Psoas muscle (tissue), 8 donors: Measurements from ENCODE around the gene ARHGAP15. TPM values are rescaled to one million over a fixed set of nuclear protein-coding genes. Genes with fewer than 3 reads are reported as not detected.

Experiments
- ATAC-seq, 4 donors: fragments of 200-7000 bp; cut with Tn5 transposase; one replicate each; pipeline ENCODE4 v1.9.1; 2020; ENCODE audit warnings: moderate library complexity in 3 of 4, mild to moderate bottlenecking in 2 of 4
- DNase-seq, 2 donors: peaks; one replicate each; pipeline ENCODE4 v3.0.0-alpha.2; 2020
- H3K27ac ChIP-seq: fragments of 200-600 bp; one replicate; pipeline ENCODE4 v1.8.0; 2022
- H3K27me3 ChIP-seq, 3 donors: fragments of 200-600 bp in 1 of 3; one replicate each; pipeline versions ENCODE4 v1.6.1 to v1.8.0; 2013 to 2022; ENCODE audit warnings: low read length in 2 of 3, mild to moderate bottlenecking in 2 of 3, moderate library complexity in 1 of 3; ENCODE audit not compliant: insufficient read depth in 3 of 3
- H3K36me3 ChIP-seq, 2 donors: fragments of 200-600 bp in 1 of 2; one replicate each; pipeline versions ENCODE4 v1.6.1 to v1.8.0; 2013 to 2022; ENCODE audit warnings: low read depth in 1 of 2, mild to moderate bottlenecking in 1 of 2, moderate library complexity in 1 of 2; ENCODE audit not compliant: insufficient read depth in 1 of 2
- H3K4me1 ChIP-seq: fragments of 200-600 bp; one replicate; pipeline ENCODE4 v1.8.0; 2022
- H3K4me3 ChIP-seq: fragments of 200-600 bp; one replicate; pipeline ENCODE4 v1.8.0; 2022; ENCODE audit warnings: mild to moderate bottlenecking
- H3K9me3 ChIP-seq: fragments of 200-600 bp; one replicate; pipeline ENCODE4 v1.8.0; 2022
- WGBS, 3 donors: extraction: QIAGEN DNeasy Blood & Tissue Kit; methylation state at CpG; one replicate each; pipeline versions ENCODE4 v1.1.6 to v1.1.7; 2013; 5-methylcytosine and 5-hydroxymethylcytosine counted together
- intact Hi-C, 2 donors: fragments of 100-400 bp; cut with DNase I; formaldehyde crosslinking; loops; one replicate each; pipeline versions ENCODE4 v1.11.0 to v1.14.2; 2022
- polyA plus RNA-seq, 3 donors: library from polyadenylated mRNA; stranded (reverse); fragments of 200-250 nt; gene quantifications; one replicate each; pipeline ENCODE4 v1.2.3, GENCODE V29; 2013
- total RNA-seq, 4 donors: library from RNA; stranded (reverse); fragmentation: NEBNext Ultra II Directional in 2 of 4; extraction: Animal tissue kit (Norgen Biotek cat#: 25700) in 2 of 4; gene quantifications; one replicate each; pipeline versions ENCODE4 v1.2.1 to v1.2.4, GENCODE V29; 2021 to 2023
- TF ChIP-seq, protein P1 (sequence below): fragments of 200-600 bp; IDR thresholded peaks from one replicate; pipeline ENCODE4 v1.8.0; 2022; ENCODE audit warnings: antibody characterized with exemption
- donor health status: healthy with polysubstance abuse.
- donor health status: DM: no; HTN: no; CAD: no; lungs with moderate emphysema.
- donor health status: Bipolar disorder and iron deficiency.
- donor health status: healthy.
- donor health status: DM: yes; HTN: yes; CAD: no.
- donor health status: DM: no; HTN: no; CAD: no.
- donor health status: DM: no; HTN: no; CAD: no.
- donor health status: DM: yes; HTN: yes; CAD: no.

Gene ARHGAP15
- total and polyA plus RNA-seq, 7 donors: 0.49 to 3.1 (median 0.95) TPM

DNA sequence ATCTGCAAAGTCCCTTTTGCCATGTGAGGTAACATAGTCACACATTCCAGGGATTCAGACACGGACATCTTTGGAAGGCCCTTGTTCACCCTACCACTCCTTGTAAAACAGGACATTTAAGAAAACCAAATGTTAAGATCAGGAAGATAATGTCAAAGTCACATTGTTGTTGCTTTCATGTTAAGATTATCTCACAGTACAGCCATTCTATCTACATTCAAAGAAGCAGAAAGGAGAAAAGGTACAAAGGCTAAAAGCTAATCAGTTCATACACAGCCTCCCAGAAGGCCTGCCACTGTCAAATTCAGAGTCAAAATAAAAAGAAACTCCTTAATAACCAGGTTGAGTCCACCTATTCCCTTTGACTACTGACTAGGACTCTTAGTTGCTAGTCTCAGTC, 573.7 kb downstream of the ARHGAP15 start:
- Histone ChIP-seq H3K36me3 (no peaks in the 10 kb centered on the region), H3K4me3 (no peak overlapping the region), H3K27me3 (no peaks in the 10 kb centered on the region), H3K9me3 (no peaks in the 10 kb centered on the region), H3K4me1 (no peaks in the 10 kb centered on the region), H3K27ac (no peak overlapping the region)
- intact Hi-C loops: no loop called here
- ATAC-seq (no peak), DNase-seq (no peak)
- 59 to 86% (median 85%) methylated on average over 1 of the region's 1 CpG for WGBS, 3 donors
- TF ChIP-seq, protein P1, sequence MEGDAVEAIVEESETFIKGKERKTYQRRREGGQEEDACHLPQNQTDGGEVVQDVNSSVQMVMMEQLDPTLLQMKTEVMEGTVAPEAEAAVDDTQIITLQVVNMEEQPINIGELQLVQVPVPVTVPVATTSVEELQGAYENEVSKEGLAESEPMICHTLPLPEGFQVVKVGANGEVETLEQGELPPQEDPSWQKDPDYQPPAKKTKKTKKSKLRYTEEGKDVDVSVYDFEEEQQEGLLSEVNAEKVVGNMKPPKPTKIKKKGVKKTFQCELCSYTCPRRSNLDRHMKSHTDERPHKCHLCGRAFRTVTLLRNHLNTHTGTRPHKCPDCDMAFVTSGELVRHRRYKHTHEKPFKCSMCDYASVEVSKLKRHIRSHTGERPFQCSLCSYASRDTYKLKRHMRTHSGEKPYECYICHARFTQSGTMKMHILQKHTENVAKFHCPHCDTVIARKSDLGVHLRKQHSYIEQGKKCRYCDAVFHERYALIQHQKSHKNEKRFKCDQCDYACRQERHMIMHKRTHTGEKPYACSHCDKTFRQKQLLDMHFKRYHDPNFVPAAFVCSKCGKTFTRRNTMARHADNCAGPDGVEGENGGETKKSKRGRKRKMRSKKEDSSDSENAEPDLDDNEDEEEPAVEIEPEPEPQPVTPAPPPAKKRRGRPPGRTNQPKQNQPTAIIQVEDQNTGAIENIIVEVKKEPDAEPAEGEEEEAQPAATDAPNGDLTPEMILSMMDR: no peak

GRCh38 chr2:143704451-143705106, 575.4 kb downstream of the ARHGAP15 start:
- 96 to 100% (median 99%) methylated on average over 3 of the region's 3 CpGs for WGBS, 3 donors
- intact Hi-C loops: no loop called here
- H3K27me3 ChIP-seq: no peaks in the 10 kb centered on the region
- DNase-seq: no peak
- H3K36me3 ChIP-seq: no peaks in the 10 kb centered on the region
- no peak for ATAC-seq
- no peaks in the 10 kb centered on the region for H3K4me1 ChIP-seq
- TF ChIP-seq, protein P1: no peak
- H3K27ac ChIP-seq: no peak overlapping the region
- H3K9me3 ChIP-seq: no peaks in the 10 kb centered on the region
- H3K4me3 ChIP-seq: no peak overlapping the region

DNA sequence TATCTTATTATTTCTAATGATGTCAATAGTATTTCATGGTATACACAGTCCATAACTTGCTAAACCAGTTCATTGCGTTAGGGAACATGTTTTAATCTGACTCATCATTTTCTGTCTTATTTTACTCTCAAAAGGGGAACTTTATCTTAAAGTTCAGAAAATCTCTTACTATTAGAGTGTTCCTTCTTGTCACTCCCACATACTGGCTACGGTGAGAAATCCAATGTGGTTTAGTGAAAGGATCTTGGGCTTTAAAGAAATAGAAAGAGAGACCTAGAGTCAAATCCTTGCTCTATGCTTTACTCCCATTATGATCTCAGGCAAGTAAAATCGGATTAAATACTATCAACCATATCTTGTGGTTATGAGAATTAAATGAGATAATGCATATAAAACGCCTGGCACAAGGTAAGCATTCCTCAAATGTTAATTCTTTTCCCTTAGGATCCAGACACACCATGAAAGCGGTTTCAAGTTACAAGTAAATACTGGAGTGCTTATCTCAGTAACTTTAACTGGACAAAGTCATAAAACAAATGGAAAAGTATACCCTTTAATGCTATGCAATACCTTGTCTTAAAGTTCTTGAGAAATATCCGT, 576.0 kb downstream of the ARHGAP15 start:
- Histone ChIP-seq H3K27ac (no peak overlapping the region), H3K27me3 (no peaks in the 10 kb centered on the region), H3K4me1 (no peaks in the 10 kb centered on the region), H3K4me3 (no peak overlapping the region), H3K36me3 (no peaks in the 10 kb centered on the region), H3K9me3 (no peaks in the 10 kb centered on the region)
- ATAC-seq: no peak
- no peak for DNase-seq
- intact Hi-C loops: no loop called here
- TF ChIP-seq, protein P1: no peak
- WGBS, 3 donors: 52 to 61% (median 55%) methylated on average over 6 of the region's 6 CpGs

GRCh38 chr2:143706354-143706753, 577.1 kb downstream of the ARHGAP15 start:
- no peak overlapping the region for H3K27ac ChIP-seq
- H3K27me3 ChIP-seq: no peaks in the 10 kb centered on the region
- no peaks in the 10 kb centered on the region for H3K4me1 ChIP-seq
- intact Hi-C loops: no loop called here
- DNase-seq: no peak
- H3K9me3 ChIP-seq: no peaks in the 10 kb centered on the region
- no peak for ATAC-seq
- H3K4me3 ChIP-seq: no peak overlapping the region
- TF ChIP-seq, protein P1: no peak
- H3K36me3 ChIP-seq: no peaks in the 10 kb centered on the region
- 92 to 94% (median 93%) methylated on average over 3 of the region's 3 CpGs for WGBS, 3 donors

- no peaks in the 10 kb centered on the region for H3K4me1 ChIP-seq
- H3K9me3 ChIP-seq: no peaks in the 10 kb centered on the region
- no peak overlapping the region for H3K27ac ChIP-seq
- intact Hi-C loops: no loop called here
- TF ChIP-seq, protein P1: no peak
- no peak overlapping the region for H3K4me3 ChIP-seq
- no peaks in the 10 kb centered on the region for H3K27me3 ChIP-seq
- DNase-seq: no peak
- ATAC-seq: no peak
- H3K36me3 ChIP-seq: no peaks in the 10 kb centered on the region
Observed at GRCh38 chr2:143708682-143709081, 579.5 kb downstream of the ARHGAP15 start.
